Measurements from ENCODE around the gene RIOX2. TPM values are rescaled to one million over a fixed set of nuclear protein-coding genes. Genes with fewer than 3 reads are reported as not detected.

Gene RIOX2
- total and polyA plus RNA-seq, 5 donors from 2014 or later: 21.8 to 32.2 (median 29.0) TPM

- ATAC-seq (ENCODE audit: low read depth in 2 of 2) (no peak), DNase-seq (no peak)
- no peak overlapping the region for H3K27ac ChIP-seq (ENCODE audit: insufficient read depth, low read length, poor library complexity, severe bottlenecking)
- Mint-ChIP-seq H3K36me3 (peaks cover 70% of the 10 kb centered on the region), H3K4me1 (peaks cover 0 to 2% (median under 1%) of the 10 kb centered on the region in 4 donors), H3K4me3 (no peak overlapping the region), H3K27me3 (no peaks in the 10 kb centered on the region), H3K27ac (peak overlapping the region in 1 of 3 donors; percentile 37), H3K9me3 (no peaks in the 10 kb centered on the region)
- no peaks in the 10 kb centered on the region for H3K9me3 ChIP-seq (ENCODE audit: control insufficient read depth in 2 of 2, low read length in 2 of 2)
- no peaks in the 10 kb centered on the region for H3K27me3 ChIP-seq (ENCODE audit: control insufficient read depth, insufficient read depth, low read length)
- H3K36me3 ChIP-seq (ENCODE audit: control insufficient read depth, insufficient read depth, low read length): peaks cover 91% of the 10 kb centered on the region
- no peak overlapping the region for H3K4me3 ChIP-seq (ENCODE audit: low read depth, low read length)
- no peaks in the 10 kb centered on the region for H3K4me1 ChIP-seq (ENCODE audit: control insufficient read depth, insufficient read depth, low read length, poor library complexity, severe bottlenecking)
Observed at GRCh38 chr3:97950360-97950759, 21.9 kb downstream of the RIOX2 start.

- Mint-ChIP-seq H3K9me3 (no peaks in the 10 kb centered on the region), H3K27ac (peak overlapping the region in 1 of 3 donors; percentile 37), H3K27me3 (no peaks in the 10 kb centered on the region), H3K4me1 (peaks cover 0 to 2% (median 0%) of the 10 kb centered on the region in 4 donors), H3K4me3 (no peak overlapping the region), H3K36me3 (peaks cover 70% of the 10 kb centered on the region)
- no peak overlapping the region for H3K27ac ChIP-seq (ENCODE audit: insufficient read depth, low read length, poor library complexity, severe bottlenecking)
- DNase-seq (no peak), ATAC-seq (ENCODE audit: low read depth in 2 of 2) (no peak)
- H3K4me3 ChIP-seq (ENCODE audit: low read depth, low read length): no peak overlapping the region
- H3K9me3 ChIP-seq (ENCODE audit: control insufficient read depth in 2 of 2, low read length in 2 of 2): no peaks in the 10 kb centered on the region
- H3K4me1 ChIP-seq (ENCODE audit: control insufficient read depth, insufficient read depth, low read length, poor library complexity, severe bottlenecking): no peaks in the 10 kb centered on the region
- H3K27me3 ChIP-seq (ENCODE audit: control insufficient read depth, insufficient read depth, low read length): no peaks in the 10 kb centered on the region
- H3K36me3 ChIP-seq (ENCODE audit: control insufficient read depth, insufficient read depth, low read length): peaks cover 92% of the 10 kb centered on the region
Observed at GRCh38 chr3:97949743-97950142, 22.5 kb downstream of the RIOX2 start.

GRCh38 chr3:97949110-97949485 is 23.1 kb downstream of the RIOX2 start:
- H3K27ac ChIP-seq (ENCODE audit: insufficient read depth, low read length, poor library complexity, severe bottlenecking): no peak overlapping the region
- ATAC-seq (ENCODE audit: low read depth in 2 of 2) (no peak), DNase-seq (no peak)
- Mint-ChIP-seq H3K36me3 (peaks cover 67% of the 10 kb centered on the region), H3K27ac (peak overlapping the region in 2 of 3 donors; percentile 37 to 90), H3K4me1 (peaks cover 0 to 2% (median 0%) of the 10 kb centered on the region in 4 donors), H3K9me3 (no peaks in the 10 kb centered on the region), H3K27me3 (no peaks in the 10 kb centered on the region), H3K4me3 (no peak overlapping the region)
- peaks cover 89% of the 10 kb centered on the region for H3K36me3 ChIP-seq (ENCODE audit: control insufficient read depth, insufficient read depth, low read length)
- H3K27me3 ChIP-seq (ENCODE audit: control insufficient read depth, insufficient read depth, low read length): no peaks in the 10 kb centered on the region
- no peaks in the 10 kb centered on the region for H3K4me1 ChIP-seq (ENCODE audit: control insufficient read depth, insufficient read depth, low read length, poor library complexity, severe bottlenecking)
- H3K4me3 ChIP-seq (ENCODE audit: low read depth, low read length): no peak overlapping the region
- no peaks in the 10 kb centered on the region for H3K9me3 ChIP-seq (ENCODE audit: control insufficient read depth in 2 of 2, low read length in 2 of 2)

DNA sequence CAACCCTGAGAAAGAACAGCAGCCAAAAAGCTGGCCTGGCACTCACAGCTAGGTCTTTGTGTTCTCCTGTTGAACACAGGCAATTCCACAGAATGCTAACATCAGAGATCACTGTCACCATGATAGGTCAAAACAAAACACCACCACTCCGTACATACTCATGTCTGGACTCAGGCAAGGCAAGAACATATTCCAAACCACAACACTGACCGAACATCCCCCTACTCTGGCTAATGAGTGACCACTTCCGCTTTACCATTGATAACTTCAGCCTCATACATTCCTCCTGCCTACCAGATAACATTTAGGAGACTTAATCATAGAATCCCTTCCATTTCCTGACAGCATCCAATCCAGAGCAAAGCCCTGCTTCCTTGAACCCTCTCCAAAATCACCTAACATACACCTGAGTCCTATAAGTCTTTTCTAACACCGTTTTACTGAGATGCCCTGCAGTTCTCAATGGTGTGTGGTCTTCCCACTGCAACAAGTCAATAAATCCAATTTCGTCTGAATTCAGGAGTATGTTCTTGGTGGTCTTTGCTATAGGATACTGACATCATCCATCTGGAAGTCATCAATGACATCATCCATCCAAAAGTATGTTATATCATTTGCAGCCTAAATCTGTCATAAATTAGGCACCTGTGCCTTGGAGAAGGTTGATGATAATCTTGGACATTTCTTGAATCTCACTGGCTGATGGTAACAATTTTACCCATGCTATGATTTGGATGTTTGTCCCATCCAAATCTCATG is 23.7 kb downstream of the RIOX2 start:
- no peak for ATAC-seq (ENCODE audit: low read depth in 2 of 2)
- peaks cover 68% of the 10 kb centered on the region for H3K36me3 Mint-ChIP-seq
- DNase-seq: no peak
- Histone ChIP-seq H3K4me1 (ENCODE audit: control insufficient read depth, insufficient read depth, low read length, poor library complexity, severe bottlenecking) (no peaks in the 10 kb centered on the region), H3K27me3 (ENCODE audit: control insufficient read depth, insufficient read depth, low read length) (no peaks in the 10 kb centered on the region), H3K36me3 (ENCODE audit: control insufficient read depth, insufficient read depth, low read length) (peaks cover 85% of the 10 kb centered on the region), H3K27ac (ENCODE audit: insufficient read depth, low read length, poor library complexity, severe bottlenecking) (no peak overlapping the region), H3K4me3 (ENCODE audit: low read depth, low read length) (no peak overlapping the region), H3K9me3 (ENCODE audit: control insufficient read depth in 2 of 2, low read length in 2 of 2) (no peaks in the 10 kb centered on the region)
- H3K4me3 Mint-ChIP-seq: no peak overlapping the region
- no peaks in the 10 kb centered on the region for H3K27me3 Mint-ChIP-seq
- peak overlapping the region in 2 of 3 donors; percentile 4 to 37 for H3K27ac Mint-ChIP-seq
- peaks cover 0 to 2% (median 0%) of the 10 kb centered on the region in 4 donors for H3K4me1 Mint-ChIP-seq
- H3K9me3 Mint-ChIP-seq: no peaks in the 10 kb centered on the region

DNA sequence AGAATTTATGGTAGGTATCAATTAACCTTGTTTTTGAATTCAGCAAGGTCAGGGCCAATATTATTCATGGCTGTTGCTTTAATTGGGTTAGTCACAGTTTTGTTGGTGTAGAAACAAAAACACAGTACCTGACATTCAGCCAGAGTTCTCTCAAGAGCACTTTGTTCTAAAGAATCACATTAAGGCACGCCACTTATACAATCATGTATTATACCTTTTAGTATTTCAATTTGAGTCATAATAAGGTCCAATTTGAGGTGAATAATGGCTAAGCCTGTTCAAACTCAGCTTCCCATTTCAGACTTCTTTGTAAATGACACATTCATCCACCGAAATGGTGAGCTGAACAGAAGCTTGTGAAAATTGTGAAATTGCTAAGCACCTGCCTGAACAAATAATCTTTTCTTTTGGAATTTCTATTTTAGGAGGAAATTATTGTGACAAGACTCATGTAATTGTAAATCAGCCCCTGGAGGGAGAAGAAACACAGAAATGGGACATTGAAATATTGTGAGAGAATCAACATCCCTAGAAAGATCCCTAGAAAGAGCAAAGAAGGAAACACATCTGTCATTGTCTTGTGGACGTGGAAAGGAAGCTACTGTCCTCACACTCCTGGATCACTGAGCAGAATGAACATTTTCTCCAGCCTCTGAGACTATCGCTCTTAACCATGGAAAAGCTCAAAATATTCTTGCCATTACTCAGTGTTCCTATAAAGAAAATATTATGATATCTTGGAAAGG is 29.3 kb downstream of the RIOX2 start:
- H3K4me3 ChIP-seq (ENCODE audit: low read depth, low read length): no peak overlapping the region
- H3K27me3 ChIP-seq (ENCODE audit: control insufficient read depth, insufficient read depth, low read length): no peaks in the 10 kb centered on the region
- H3K36me3 ChIP-seq (ENCODE audit: control insufficient read depth, insufficient read depth, low read length): peaks cover 34% of the 10 kb centered on the region
- peaks cover 0 to 6% (median under 1%) of the 10 kb centered on the region in 4 donors for H3K4me1 Mint-ChIP-seq
- no peak for ATAC-seq (ENCODE audit: low read depth in 2 of 2)
- no peaks in the 10 kb centered on the region for H3K9me3 Mint-ChIP-seq
- H3K27ac Mint-ChIP-seq: peak overlapping the region in 2 of 3 donors; percentile 39 to 58
- no peak overlapping the region for H3K4me3 Mint-ChIP-seq
- no peak overlapping the region for H3K27ac ChIP-seq (ENCODE audit: insufficient read depth, low read length, poor library complexity, severe bottlenecking)
- H3K36me3 Mint-ChIP-seq: peaks cover 23% of the 10 kb centered on the region
- H3K27me3 Mint-ChIP-seq: no peaks in the 10 kb centered on the region
- peak in 1 of 3 donors; percentile 23 for DNase-seq
- H3K9me3 ChIP-seq (ENCODE audit: control insufficient read depth in 2 of 2, low read length in 2 of 2): no peaks in the 10 kb centered on the region
- H3K4me1 ChIP-seq (ENCODE audit: control insufficient read depth, insufficient read depth, low read length, poor library complexity, severe bottlenecking): no peaks in the 10 kb centered on the region

- no peaks in the 10 kb centered on the region for H3K9me3 ChIP-seq (ENCODE audit: control insufficient read depth in 2 of 2, low read length in 2 of 2)
- no peak overlapping the region for H3K27ac ChIP-seq (ENCODE audit: insufficient read depth, low read length, poor library complexity, severe bottlenecking)
- DNase-seq (peak in 2 of 3 donors; percentile 8 to 19), ATAC-seq (ENCODE audit: low read depth in 2 of 2) (peak in 1 of 2 donors; percentile 49)
- Mint-ChIP-seq H3K27ac (peak overlapping the region in 1 of 3 donors; percentile 36), H3K4me3 (no peak overlapping the region), H3K4me1 (peaks cover 0 to 7% (median 3%) of the 10 kb centered on the region in 4 donors), H3K27me3 (no peaks in the 10 kb centered on the region), H3K9me3 (no peaks in the 10 kb centered on the region), H3K36me3 (peaks cover 17% of the 10 kb centered on the region)
- H3K4me1 ChIP-seq (ENCODE audit: control insufficient read depth, insufficient read depth, low read length, poor library complexity, severe bottlenecking): no peaks in the 10 kb centered on the region
- H3K4me3 ChIP-seq (ENCODE audit: low read depth, low read length): no peak overlapping the region
- H3K27me3 ChIP-seq (ENCODE audit: control insufficient read depth, insufficient read depth, low read length): no peaks in the 10 kb centered on the region
- H3K36me3 ChIP-seq (ENCODE audit: control insufficient read depth, insufficient read depth, low read length): peaks cover 7% of the 10 kb centered on the region
Observed at GRCh38 chr3:97940034-97940433, 32.2 kb downstream of the RIOX2 start.

- Mint-ChIP-seq H3K27ac (no peak overlapping the region), H3K36me3 (peaks cover 17% of the 10 kb centered on the region), H3K4me3 (no peak overlapping the region), H3K9me3 (no peaks in the 10 kb centered on the region), H3K4me1 (peaks cover 0 to 7% (median 3%) of the 10 kb centered on the region in 4 donors), H3K27me3 (no peaks in the 10 kb centered on the region)
- Histone ChIP-seq H3K27ac (ENCODE audit: insufficient read depth, low read length, poor library complexity, severe bottlenecking) (no peak overlapping the region), H3K36me3 (ENCODE audit: control insufficient read depth, insufficient read depth, low read length) (peaks cover under 1% of the 10 kb centered on the region), H3K4me3 (ENCODE audit: low read depth, low read length) (no peak overlapping the region), H3K27me3 (ENCODE audit: control insufficient read depth, insufficient read depth, low read length) (no peaks in the 10 kb centered on the region), H3K4me1 (ENCODE audit: control insufficient read depth, insufficient read depth, low read length, poor library complexity, severe bottlenecking) (no peaks in the 10 kb centered on the region), H3K9me3 (ENCODE audit: control insufficient read depth in 2 of 2, low read length in 2 of 2) (no peaks in the 10 kb centered on the region)
- DNase-seq (no peak), ATAC-seq (ENCODE audit: low read depth in 2 of 2) (no peak)
Observed at GRCh38 chr3:97939401-97939800, 32.8 kb downstream of the RIOX2 start.
